HG02840 (cell line): ENCODE data around the gene PPY.
"Not testable (repeated sequence)": the region's sequence is repeated elsewhere in the genome, so short reads cannot be mapped to it uniquely, and the experiment has no call there.

Experiments used
- ATAC-seq: cut with Tn5 transposase; IDR thresholded peaks from one replicate; pipeline ENCODE4 v1.9.1; 2021; ENCODE audit warnings: mild to moderate bottlenecking, moderate library complexity, moderate number of reproducible peaks; ENCODE audit not compliant: unreplicated experiment, low FRiP score

PPY gene

DNA sequence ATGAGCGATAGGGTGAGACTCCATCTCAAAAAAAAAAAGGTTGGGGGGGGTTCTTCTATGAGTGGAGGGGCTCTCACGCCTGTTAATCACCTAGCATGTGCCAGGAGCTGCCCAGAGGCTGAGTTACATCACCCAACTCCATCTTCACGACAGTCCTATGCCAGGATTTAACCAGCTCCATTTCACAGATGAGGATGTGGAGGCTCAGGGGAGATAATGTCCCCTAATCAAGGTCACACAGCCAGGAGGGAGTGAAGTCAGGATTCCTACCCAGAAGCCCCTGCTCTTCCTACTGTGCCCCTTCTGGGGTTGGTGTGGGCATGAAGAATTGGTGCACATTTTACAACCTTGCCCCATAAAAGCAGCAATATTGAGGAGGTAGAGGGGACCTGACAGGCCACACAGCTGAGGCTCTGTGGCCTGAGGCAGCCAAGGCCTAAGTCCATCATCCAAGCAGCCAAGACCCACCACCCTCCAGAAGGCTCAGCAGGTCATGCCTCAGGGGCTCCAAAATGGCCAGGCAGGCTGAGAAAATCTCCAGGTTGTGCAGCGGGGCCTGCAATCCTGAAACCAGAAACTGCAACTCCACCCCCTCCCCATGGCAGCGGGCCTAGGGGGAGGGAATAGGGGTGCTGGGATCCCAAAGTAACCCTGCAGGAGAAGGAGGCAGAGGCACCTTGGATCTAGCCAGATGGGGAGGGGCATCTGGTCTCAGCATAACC, 6.9 kb downstream of the PPY start:
- ATAC-seq, result no peak

DNA sequence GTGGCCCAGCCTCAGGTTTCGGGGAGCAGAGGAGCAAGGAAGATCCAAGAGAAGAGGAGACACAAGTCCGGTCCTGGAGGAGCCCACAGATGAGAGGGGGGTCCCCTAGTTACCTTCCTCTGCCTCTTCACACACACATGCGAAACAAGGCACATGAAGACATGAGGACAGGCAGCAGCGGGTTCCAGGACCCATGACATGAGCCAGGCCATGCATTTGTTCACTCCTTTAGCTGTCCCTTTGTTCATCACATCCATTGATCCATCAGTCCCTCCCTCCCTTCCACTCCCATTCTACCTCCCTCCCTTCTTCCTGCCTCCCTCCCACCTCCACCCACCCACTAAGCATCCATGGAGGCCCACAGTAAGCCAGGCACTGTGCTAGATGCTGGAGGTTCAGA, 9.4 kb downstream of the PPY start:
- ATAC-seq, result no peak

DNA sequence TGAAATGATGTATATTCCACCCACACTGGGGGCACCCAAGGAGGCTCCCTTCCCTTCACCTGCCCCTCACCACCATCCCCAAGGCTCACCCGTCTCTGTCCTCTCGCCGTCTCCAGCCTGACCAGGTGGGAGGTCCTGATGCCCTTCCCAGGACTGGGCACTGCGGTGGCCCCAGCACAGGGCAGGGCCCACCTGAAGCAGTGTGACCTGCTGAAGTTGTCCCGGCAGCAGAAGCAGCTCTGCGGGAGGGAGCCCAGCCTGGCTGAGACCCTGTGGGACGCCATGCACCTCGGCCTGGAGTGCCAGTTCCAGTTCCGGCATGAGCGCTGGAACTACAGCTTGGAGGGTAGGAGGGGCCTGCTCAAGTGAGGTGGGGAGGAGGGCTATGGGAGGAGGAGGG, 9.9 kb downstream of the PPY start:
- no peak for ATAC-seq

DNA sequence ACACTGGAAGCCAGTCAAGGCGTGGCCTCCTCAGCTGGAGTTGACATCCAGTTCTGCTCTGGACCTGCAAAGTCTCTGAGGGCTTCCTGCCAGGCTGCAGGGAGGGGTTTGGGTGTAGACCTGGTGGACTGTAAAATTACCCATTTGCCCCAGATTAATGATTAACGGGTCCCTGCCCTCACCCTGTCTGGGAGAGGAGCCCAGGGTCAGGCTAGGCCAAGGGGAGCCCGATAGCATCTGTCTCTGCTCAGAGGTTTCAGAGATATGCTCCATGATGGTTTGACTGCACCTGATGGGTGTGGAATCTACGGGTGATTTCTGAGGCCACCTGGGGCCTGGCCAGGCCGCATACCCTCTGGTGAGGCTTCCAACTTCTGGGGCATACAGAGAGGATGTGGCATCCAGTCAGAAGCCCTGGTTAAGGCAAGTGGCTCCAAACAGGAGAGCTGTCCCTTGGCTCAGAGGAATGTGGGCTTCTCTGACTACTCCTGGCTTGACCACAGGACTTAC, 11.2 kb downstream of the PPY start:
- no peak for ATAC-seq

DNA sequence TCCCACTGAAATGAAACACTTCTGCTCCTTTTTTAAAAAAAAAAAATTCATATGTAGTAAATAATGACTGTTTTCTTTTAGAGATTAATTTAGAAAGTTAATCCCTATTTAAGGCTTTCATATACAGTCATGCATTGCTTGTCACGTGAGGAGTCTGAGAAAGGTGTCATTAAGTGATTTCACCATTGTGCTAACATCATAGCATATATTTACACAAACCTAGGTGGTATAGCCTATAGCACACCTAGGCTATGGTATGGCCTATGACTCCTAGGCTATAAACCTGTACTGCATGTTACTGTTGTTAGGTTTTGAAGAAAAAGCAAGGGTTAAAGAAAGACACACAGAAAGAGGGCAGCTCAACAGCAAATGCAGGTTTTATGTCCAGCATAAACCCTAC, 13.7 kb downstream of the PPY start:
- no peak for ATAC-seq

DNA sequence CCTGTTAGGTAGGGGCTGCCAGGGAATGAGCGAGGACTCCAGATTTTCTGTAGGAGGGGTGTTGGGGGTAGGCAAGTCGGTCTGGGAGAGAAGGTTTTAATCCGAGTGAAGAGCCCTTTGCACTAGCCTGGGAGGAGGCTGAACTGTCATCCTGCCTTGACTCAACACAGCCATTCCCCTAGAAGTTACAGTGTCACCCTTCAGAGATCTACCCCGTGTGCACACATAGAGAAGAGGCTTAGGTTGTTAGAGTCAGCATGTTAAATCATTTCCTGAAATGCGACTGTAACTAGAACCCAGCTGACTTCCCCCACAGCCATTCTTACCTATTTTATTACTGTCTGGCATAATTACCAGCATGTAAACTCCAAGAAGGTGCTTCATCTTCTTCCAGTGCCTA, 14.3 kb downstream of the PPY start:
- ATAC-seq, result not testable (repeated sequence)

DNA sequence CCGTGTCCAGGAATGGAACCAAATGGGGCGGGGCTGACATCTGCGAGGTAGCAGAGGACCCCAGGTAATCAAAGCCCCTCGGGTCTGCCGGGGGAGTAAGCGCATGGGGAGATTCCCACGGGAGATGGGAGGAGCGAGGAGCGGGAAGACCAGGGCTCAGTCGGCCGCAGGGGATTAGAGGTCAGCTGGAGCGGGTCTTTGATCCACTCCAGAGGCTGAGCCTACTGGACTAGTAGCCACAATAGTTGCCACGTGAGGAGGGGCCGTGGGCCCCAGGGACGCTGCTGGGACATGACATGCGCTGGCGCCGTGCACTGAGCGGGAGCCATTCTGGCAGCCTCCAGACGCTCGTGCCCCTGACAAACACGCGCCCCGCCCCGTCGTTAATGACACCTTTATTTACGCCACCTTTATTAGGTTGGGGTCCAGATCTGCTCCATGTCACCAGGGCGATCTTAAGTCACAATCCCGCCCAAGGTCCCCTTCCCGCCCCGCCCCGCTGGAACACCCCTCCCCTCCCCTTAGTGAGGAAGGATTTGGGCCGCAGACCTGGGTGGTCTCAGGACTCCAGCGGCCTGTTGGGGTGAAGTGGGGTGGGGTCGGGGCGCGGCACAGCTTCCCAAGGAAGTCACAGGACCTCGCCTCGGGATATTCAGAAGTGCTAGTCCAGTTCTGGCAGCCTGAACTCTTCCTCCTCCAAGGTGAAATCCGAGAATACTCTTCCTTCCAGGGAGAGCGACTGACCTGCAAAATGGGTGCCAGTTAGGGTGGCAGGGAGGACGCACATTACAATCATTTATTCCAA, 15.0 kb downstream of the PPY start:
- no peak for ATAC-seq

DNA sequence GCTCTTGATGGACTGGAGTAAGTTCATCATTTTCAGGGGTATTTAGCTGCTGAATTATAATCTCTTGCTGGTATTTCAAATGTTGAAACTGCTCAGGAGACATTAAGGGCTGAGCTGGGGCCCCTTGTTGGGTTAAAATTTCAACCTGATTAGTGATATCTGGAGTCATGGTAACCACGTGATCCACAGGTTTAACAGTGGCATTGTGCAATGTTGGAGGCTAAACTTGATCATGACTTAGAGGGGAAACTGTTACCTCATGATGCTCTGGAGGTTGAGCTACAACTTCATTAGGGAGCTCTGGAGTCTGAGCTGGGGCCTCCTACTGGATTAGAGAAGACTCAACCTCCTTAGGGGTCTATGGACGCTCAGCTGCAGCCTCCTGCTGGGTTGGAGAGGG, 17.7 kb downstream of the PPY start:
- ATAC-seq, result no peak

DNA sequence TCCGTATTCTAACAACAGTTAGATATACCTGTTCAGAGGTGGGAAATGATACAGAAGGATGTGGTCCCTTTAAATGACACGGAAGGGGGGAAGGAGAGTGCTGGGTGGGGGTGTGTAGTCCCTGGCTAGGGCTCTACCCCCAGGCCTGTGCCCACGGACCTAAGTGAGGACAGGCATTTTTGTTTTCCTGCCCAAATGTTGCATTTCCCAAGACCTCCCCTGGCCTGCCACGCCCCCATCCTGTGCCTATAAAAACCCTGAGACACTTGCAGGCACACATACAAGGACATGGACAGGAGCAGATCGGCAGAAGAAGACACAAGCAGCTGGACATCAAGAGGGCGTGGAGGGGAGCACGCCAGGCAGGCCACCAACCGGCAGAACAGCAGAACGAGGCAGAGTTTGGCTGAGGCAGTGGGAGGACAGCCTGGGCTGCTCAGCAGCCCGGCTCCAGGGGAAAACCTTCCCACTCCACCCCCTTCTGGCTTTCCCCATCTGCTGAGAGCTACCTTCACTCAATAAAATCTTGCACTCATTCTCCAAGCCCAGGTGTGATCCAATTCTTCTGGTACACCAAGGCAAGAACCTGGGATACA, 21.7 kb downstream of the PPY start:
- no peak for ATAC-seq

DNA sequence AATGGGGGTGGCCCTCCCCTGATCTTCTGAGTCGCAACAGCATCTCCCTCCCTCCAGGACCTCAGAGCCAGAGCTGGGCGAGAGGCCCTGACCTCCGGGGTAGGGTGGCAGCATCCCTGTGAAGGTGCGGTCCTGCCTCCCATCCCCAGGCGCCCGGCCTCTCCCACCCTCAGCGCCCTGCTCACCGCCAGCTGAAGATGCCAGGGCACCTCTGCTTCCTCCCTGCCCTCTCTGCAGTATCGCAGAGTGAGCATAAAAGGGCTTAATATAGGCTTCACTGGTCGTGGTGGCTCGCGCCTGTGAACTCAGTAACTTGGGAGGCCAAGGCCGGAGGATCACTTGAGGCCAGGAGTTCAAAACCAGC, 24.3 kb downstream of the PPY start:
- no peak for ATAC-seq

DNA sequence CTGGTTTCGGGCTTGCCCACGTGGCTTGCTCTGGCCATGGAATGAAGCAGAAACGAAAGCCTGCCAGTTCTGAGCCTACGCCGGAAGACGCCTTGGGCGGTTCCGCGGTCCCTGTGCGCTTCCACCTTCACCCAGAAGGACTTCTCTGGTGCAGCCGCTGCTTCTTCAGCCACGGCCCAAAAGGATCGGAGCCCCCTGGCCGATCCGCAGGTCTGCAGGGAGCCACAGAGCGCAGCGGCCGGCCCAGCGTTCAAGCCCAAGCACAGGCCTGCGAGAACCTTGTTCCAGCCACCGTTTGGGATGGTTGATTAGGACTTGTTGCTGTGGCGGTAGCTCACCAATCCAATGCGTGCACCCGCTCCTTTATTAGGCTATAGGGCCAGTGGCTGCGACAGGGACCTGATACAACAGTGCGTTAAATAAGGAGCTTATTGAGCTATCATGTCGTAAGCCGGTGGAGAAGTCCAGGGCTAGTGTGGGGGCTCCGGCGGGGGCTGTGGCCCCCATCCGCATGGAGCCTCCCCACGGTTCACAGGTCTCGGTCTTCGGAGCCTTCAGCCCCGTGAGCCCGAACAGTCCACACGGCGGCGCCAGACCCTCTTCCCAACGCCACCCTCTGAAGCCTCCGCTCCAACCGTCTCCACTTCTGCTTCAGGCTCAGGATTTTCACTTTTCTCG, 24.8 kb downstream of the PPY start:
- no peak for ATAC-seq

DNA sequence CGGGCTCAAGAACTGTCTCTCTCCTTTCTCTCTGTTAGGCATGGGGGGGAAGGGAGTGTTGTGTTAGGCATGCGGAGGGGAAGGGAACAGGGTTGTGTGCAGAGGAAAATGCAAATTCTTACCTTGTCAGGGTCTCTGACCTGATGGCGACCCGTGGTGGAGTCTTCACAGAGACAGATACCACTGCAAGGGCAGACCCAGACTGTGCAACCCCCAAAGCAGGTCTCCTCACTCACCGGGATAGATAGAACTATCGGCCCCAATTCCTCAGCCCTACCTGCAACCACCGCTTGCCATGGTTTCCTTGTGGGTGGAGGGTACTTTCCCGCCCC, 25.3 kb downstream of the PPY start:
- no peak for ATAC-seq

DNA sequence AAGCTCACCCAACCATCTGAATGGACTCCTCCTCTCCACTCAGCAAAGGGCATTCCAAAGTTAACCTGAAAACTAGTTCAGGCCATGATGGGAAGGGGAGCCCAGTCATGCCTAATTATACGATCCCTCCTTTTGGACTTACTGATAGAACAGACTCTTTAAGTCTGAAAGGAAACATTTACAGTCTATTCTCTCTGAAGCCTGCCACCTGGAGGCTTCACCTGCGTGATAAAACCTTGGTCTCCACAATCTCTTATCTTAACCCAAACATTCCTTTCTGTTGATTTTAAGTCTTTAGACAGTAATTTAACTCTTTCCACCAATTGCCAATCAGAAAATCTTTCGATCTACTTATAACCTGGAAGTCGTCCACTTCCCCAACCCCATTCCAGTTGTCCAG, 25.9 kb downstream of the PPY start:
- no peak for ATAC-seq

DNA sequence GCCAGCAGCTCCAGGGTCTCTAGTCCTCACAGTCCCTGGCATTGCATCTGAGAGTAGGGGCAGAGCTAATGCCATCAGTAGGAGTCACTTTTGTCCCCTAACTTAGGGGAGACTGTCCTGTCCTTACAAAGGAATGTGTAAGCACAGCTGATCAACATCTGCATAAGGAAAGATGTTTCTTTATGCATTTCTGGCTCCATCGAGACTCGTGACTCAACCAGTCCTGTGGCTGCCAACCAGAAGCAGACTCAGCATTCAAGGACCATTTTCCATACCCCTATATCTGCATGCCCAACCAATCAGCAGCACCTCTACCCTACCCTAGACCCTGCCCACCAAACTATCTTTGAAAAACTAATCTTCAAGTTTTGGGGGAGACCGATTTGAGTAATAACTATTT, 26.7 kb downstream of the PPY start:
- ATAC-seq, result no peak

DNA sequence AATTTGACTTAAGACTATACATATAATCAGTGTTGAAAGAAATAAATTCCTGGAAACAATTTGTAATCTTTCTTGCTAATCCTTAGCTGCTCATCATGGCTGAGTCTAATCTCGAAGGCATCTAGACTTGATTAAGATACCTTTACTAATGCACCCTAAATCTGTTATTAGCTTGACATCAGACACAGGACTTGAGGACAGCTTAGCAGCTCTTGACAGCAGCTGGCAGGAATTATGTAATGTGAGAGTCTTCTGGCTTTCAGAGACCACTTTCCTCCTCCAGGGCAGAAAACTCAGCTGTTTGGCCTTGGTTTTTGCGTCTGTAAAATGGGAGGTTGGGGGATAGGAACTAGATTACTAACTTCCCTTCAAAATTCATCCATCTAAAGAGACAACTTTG, 27.8 kb downstream of the PPY start:
- no peak for ATAC-seq

DNA sequence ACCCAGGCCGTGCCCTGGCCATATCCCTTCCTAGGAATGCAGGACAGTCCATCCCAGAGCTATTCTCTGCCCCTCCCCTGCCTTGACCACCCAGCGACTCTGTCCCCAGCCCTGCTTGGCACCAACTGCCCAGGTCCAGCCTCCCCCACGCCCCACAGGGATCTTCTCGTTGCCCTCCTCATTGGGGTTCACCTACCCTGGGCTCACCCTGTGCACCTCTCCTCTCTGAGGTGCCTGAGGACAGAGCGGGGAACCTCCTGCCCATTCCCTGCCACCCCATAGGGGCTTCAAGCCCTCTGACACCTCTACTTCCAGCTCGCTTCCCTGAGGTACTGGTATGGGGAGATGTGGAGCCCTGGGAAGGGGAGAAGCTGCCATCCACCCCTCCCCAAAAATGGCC, 28.7 kb downstream of the PPY start:
- ATAC-seq, result no peak

DNA sequence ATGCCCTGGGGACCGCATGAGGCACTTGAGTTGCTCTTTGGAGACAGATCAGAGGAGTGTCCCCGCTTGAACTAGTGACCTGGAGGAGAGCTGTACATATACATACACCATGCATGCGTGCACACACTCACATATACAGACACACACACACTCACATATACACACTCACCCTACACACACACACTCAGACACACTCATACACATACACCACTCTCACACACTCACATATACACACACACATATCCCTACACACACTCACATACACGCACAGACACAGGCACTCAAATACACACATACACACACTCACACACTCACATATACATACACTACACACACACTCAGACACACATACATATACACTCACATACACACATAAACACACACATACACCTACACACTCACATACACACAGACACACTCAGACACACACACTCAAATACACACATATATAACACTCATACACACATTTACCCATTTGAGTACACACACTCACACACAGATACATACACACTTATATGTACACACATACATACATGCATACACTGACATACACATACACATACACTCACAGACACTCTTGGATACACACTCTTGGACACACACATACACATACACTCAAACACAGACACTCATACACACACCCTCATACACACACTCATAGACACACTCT, 29.5 kb downstream of the PPY start:
- no peak for ATAC-seq

DNA sequence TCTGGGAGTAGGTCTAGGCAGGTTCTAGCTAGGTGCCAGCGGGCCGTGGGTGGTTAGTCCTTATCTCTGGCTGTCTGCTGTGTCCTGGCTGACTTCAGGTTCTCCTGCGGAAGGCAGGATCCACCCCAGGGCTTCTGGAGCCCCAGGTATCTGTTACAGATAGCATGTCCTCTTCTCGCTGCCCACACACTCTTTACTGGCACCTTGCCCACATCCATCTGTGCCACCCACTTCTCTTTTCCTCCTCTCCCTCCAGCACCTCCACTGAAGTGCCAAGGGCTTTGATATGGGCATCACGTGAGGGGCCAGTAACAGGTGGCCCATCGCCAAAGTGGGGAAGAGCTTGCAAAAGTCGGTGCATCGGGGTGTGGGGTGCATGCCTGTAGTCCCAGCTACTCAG, 30.4 kb downstream of the PPY start:
- no peak for ATAC-seq

DNA sequence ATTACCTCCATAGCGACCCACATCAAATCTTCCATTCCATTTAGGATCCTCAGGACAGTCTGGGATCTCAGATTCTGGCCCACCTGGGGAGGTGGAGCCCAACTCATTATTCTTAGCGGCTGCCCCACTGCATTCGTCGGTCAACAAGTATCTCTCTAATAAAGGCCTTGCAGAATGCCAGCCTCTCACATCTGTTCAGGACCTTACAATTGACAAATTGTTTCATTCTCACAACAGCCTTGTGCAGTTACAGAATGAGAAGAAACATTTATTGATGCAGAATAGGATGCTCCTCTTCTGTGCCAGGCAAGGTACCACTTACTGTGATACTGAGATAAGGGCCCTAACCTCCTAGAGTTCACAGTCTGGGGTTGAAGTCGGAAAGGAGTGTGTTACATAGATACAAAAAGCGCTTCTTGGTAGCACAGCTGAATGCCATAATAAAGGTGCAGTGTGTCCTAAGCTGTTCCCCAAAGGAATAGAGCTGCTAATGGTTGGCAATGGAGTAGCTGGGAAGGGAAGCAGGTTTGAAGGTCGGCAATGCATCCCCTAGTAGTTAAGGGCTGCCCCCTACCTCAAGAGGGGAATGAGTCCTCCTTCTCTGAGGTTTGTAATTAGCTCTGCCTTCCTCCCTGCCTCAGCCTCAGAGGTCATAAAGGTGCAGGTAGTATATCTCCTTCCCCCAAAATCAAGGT, 32.6 kb downstream of the PPY start:
- ATAC-seq, result no peak
